Tibial artery (tissue), 4 donors: ENCODE results near the gene TEX51.

Source experiments
- DNase-seq, 2 donors: peaks; one replicate each; pipeline ENCODE4 v3.0.0-alpha.2; 2019
- H3K27ac ChIP-seq, 2 donors: fragments of 200-600 bp; sonication (generic) in 1 of 2; 1 replicate in 1 of 2; 2 replicates in 1 of 2; pipeline ENCODE4 v1.5.1; 2018 to 2019; ENCODE audit warnings: mild to moderate bottlenecking in 1 of 2
- H3K27me3 ChIP-seq, 2 donors: fragments of 200-600 bp; sonication (generic) in 1 of 2; one replicate each; pipeline versions ENCODE4 v1.5.1 to v1.6.0; 2016 to 2019
- H3K36me3 ChIP-seq, 3 donors: fragments of 200-600 bp; sonication (generic) in 2 of 3; one replicate each; pipeline ENCODE4 v1.5.1; 2016 to 2019; ENCODE audit warnings: mild to moderate bottlenecking in 2 of 3
- H3K4me1 ChIP-seq, 4 donors: fragments of 200-600 bp; sonication (generic) in 2 of 4; 1 replicate in 3 of 4; 2 replicates in 1 of 4; pipeline ENCODE4 v1.5.1; 2016 to 2019
- H3K4me3 ChIP-seq, 2 donors: fragments of 200-600 bp; sonication (generic) in 1 of 2; 1 replicate in 1 of 2; 2 replicates in 1 of 2; pipeline ENCODE4 v1.5.1; 2018 to 2019; ENCODE audit warnings: mild to moderate bottlenecking in 2 of 2
- H3K9me3 ChIP-seq, 3 donors: fragments of 200-600 bp; sonication (generic) in 1 of 3; one replicate each; pipeline ENCODE4 v1.5.1; 2016 to 2019
- CTCF ChIP-seq, 2 experiments: fragments of 200-600 bp in 1 of 2; fragments of 450-650 bp in 1 of 2; IDR thresholded peaks; one replicate each; pipeline ENCODE4 v1.5.1; 2017 to 2019; ENCODE audit warnings: antibody characterized with exemption in 2 of 2, mild to moderate bottlenecking in 1 of 2, moderate library complexity in 1 of 2
- intact Hi-C: fragments of 100-400 bp; cut with DNase I; formaldehyde crosslinking; loops from one replicate; pipeline ENCODE4 v1.15.0; 2023; ENCODE audit warnings: low total_unique reads

TEX51 gene

GRCh38 chr2:126877861-126878565 lies 20.7 kb upstream of the TEX51 start:
- peaks cover 0 to 3% of the 10 kb centered on the region in 2 donors for H3K27me3 ChIP-seq
- no peaks in the 10 kb centered on the region for H3K36me3 ChIP-seq
- no peaks in the 10 kb centered on the region for H3K4me1 ChIP-seq
- peaks cover 0 to 13% (median 0%) of the 10 kb centered on the region in 3 donors for H3K9me3 ChIP-seq
- no peak overlapping the region for H3K27ac ChIP-seq
- no peak for TF ChIP-seq CTCF (IDR thresholded peaks at IDR 0.05)
- DNase-seq = peak in 1 of 2 donors; percentile 48
- intact Hi-C loops = no loop called here
- H3K4me3 ChIP-seq = no peak overlapping the region

- peak in 1 of 2 donors; percentile 15 for DNase-seq
- no peaks in the 10 kb centered on the region for H3K4me1 ChIP-seq
- H3K9me3 ChIP-seq = peaks cover 0 to 13% (median 0%) of the 10 kb centered on the region in 3 donors
- no peak overlapping the region for H3K27ac ChIP-seq
- H3K27me3 ChIP-seq = peaks cover 0 to 7% of the 10 kb centered on the region in 2 donors
- H3K36me3 ChIP-seq = no peaks in the 10 kb centered on the region
- no peak overlapping the region for H3K4me3 ChIP-seq
- TF ChIP-seq CTCF (IDR thresholded peaks at IDR 0.05) = no peak
- intact Hi-C loops = no loop called here
Measured at GRCh38 chr2:126878601-126879000, 20.1 kb upstream of the TEX51 start.

- no peak overlapping the region for H3K4me3 ChIP-seq
- DNase-seq = peak in 1 of 2 donors; percentile 21
- intact Hi-C loops = no loop called here
- H3K9me3 ChIP-seq = peaks cover 0 to 13% (median 0%) of the 10 kb centered on the region in 3 donors
- no peaks in the 10 kb centered on the region for H3K36me3 ChIP-seq
- no peak overlapping the region for H3K27ac ChIP-seq
- H3K4me1 ChIP-seq = no peaks in the 10 kb centered on the region
- H3K27me3 ChIP-seq = peaks cover 0 to 7% of the 10 kb centered on the region in 2 donors
- TF ChIP-seq CTCF (IDR thresholded peaks at IDR 0.05) = no peak
Measured at GRCh38 chr2:126879348-126880298, 19.1 kb upstream of the TEX51 start.

- Histone ChIP-seq H3K36me3 (no peaks in the 10 kb centered on the region), H3K27me3 (peaks cover 0 to 7% of the 10 kb centered on the region in 2 donors), H3K9me3 (peaks cover 0 to 9% (median 0%) of the 10 kb centered on the region in 3 donors), H3K27ac (no peak overlapping the region), H3K4me3 (no peak overlapping the region), H3K4me1 (no peaks in the 10 kb centered on the region)
- intact Hi-C loops = no loop called here
- TF ChIP-seq CTCF (IDR thresholded peaks at IDR 0.05) = no peak
- DNase-seq = peak in 1 of 2 donors; percentile 37
Measured at GRCh38 chr2:126880324-126880723, 18.4 kb upstream of the TEX51 start.

GRCh38 chr2:126880817-126881216 lies 17.9 kb upstream of the TEX51 start:
- Histone ChIP-seq H3K27me3 (peaks cover 0 to 10% of the 10 kb centered on the region in 2 donors), H3K4me1 (peaks cover 0 to 2% (median 0%) of the 10 kb centered on the region in 4 donors), H3K9me3 (peaks cover 0 to 4% (median 0%) of the 10 kb centered on the region in 3 donors), H3K4me3 (no peak overlapping the region), H3K27ac (no peak overlapping the region), H3K36me3 (no peaks in the 10 kb centered on the region)
- TF ChIP-seq CTCF (IDR thresholded peaks at IDR 0.05) = no peak
- intact Hi-C loops = no loop called here
- no peak for DNase-seq
